OCI-LY3 (cell line): ENCODE data around the gene USP31.

Experiments used
- H2AFZ ChIP-seq: fragments of 200-600, 300-600 bp; shearing (Covaris generic); 2 replicates; pipeline ENCODE4 v1.6.0; 2014; ENCODE audit warnings: antibody characterized with exemption, low read depth, low read length
- H3K27ac ChIP-seq: fragments of 200-600, 300-600 bp; sonication (generic); 2 replicates; pipeline ENCODE4 v1.5.1; 2014; ENCODE audit warnings: mild to moderate bottlenecking, low read length, moderate library complexity, mixed read lengths
- H3K27me3 ChIP-seq: fragments of 200-600, 300-600 bp; sonication (generic); 2 replicates; pipeline ENCODE4 v1.6.1; 2014; ENCODE audit warnings: low read depth, low read length, mixed read lengths
- H3K36me3 ChIP-seq: fragments of 200-600, 300-600 bp; sonication (generic); replicated peaks from 2 replicates; pipeline ENCODE3; 2014; ENCODE audit warnings: low read depth, low read length, mixed read lengths
- H3K4me1 ChIP-seq: fragments of 300-600, 200-600 bp; sonication (generic); 2 replicates; pipeline ENCODE4 v1.6.1; 2014; ENCODE audit warnings: low read length, mixed read lengths
- H3K4me2 ChIP-seq: fragments of 200-600, 300-600 bp; sonication (generic); 2 replicates; pipeline ENCODE4 v1.6.1; 2014; ENCODE audit warnings: low read length, mixed read lengths
- H3K4me3 ChIP-seq: fragments of 300-600, 200-600 bp; sonication (generic); 2 replicates; pipeline ENCODE4 v1.5.1; 2014; ENCODE audit warnings: antibody characterized with exemption, mild to moderate bottlenecking, low read length, moderate library complexity
- H3K79me2 ChIP-seq: fragments of 300-600, 200-600 bp; shearing (Covaris generic); 2 replicates; pipeline ENCODE4 v1.6.1; 2014; ENCODE audit warnings: mild to moderate bottlenecking, low read length, mixed read lengths
- H3K9ac ChIP-seq: fragments of 300-600, 200-600 bp; shearing (Covaris generic); 2 replicates; pipeline ENCODE4 v1.6.0; 2014; ENCODE audit warnings: mild to moderate bottlenecking, low read length, moderate library complexity
- H3K9me3 ChIP-seq: fragments of 200-600, 300-600 bp; shearing (Covaris generic); 2 replicates; pipeline ENCODE4 v1.6.1; 2014; ENCODE audit warnings: low read length, mixed read lengths; ENCODE audit not compliant: insufficient read depth
- H4K20me1 ChIP-seq: fragments of 200-600, 300-600 bp; sonication (generic); 2 replicates; pipeline ENCODE4 v1.6.1; 2016; ENCODE audit warnings: low read length, mixed read lengths; ENCODE audit not compliant: insufficient read depth
- CTCF ChIP-seq: fragments of 200-600, 300-600 bp; sonication (generic); IDR thresholded peaks from 2 replicates; pipeline ENCODE4 v1.5.1; 2014; ENCODE audit warnings: antibody characterized with exemption, low read length, low read depth
- EZH2phosphoT487 ChIP-seq: fragments of 200-600 bp; shearing (Covaris generic); IDR thresholded peaks from 2 replicates; pipeline ENCODE4 v1.6.1; 2018; ENCODE audit warnings: antibody characterized with exemption, mixed run types, low read depth

Gene USP31

GRCh38 chr16:23015580-23015979, 133.7 kb downstream of the USP31 start:
- peaks cover 27% of the 10 kb centered on the region for H3K4me1 ChIP-seq
- H4K20me1 ChIP-seq, result no peaks in the 10 kb centered on the region
- H3K79me2 ChIP-seq, result no peaks in the 10 kb centered on the region
- TF ChIP-seq EZH2phosphoT487 (no peak), CTCF (no peak)
- no peak overlapping the region for H3K9ac ChIP-seq
- H3K4me2 ChIP-seq, result peak overlapping the region; percentile 41; the same call in 1 of the 2 replicates
- 0 out of 2 replicates have a peak, but pooled peaks cover 5% of the 10 kb centered on the region for H3K9me3 ChIP-seq
- H3K36me3 ChIP-seq, result no peaks in the 10 kb centered on the region
- H3K27ac ChIP-seq, result no peak overlapping the region
- no peak overlapping the region for H2AFZ ChIP-seq
- H3K4me3 ChIP-seq, result no peak overlapping the region
- H3K27me3 ChIP-seq, result peaks cover 30% of the 10 kb centered on the region

GRCh38 chr16:23014592-23014991, 134.7 kb downstream of the USP31 start:
- Histone ChIP-seq H3K4me3 (peak overlapping the region; percentile 35), H3K4me2 (peak overlapping the region; percentile 41), H3K27ac (no peak overlapping the region), H2AFZ (peak overlapping the region; percentile 34; the same call in 1 of the 2 replicates), H3K79me2 (no peaks in the 10 kb centered on the region), H3K4me1 (peaks cover 27% of the 10 kb centered on the region), H3K27me3 (peaks cover 30% of the 10 kb centered on the region), H3K9ac (no peak overlapping the region), H3K9me3 (0 out of 2 replicates have a peak, but pooled peaks cover 5% of the 10 kb centered on the region), H3K36me3 (no peaks in the 10 kb centered on the region), H4K20me1 (no peaks in the 10 kb centered on the region)
- TF ChIP-seq EZH2phosphoT487 (no peak), CTCF (no peak)
